ENCODE results near the gene TUNAR.

DNA sequence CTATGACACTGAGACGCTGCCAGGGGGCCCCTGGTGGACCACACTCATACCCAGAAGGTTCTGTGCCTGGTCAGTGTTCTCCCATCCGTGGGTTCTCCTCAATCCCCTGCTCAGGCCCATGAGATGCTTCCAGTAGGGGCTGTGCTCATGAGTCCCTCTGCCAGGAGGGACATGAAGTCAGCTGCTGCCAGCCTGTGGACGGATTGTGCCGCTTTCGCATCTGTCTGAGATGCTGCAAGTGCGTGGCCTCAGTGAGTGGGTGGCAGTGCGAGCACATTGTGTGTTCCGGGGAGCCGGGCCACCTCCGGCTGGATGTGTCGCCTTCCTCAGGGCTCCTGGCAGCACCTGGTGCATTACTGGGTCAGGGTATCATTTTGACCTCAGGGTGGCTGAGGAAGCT lies 15.5 kb downstream of the TUNAR start:
- TF ChIP-seq CREB1 (CRISPR knock-in tag; IDR thresholded peaks at IDR 0.05; ENCODE audit: low read depth) (no peak), EZH2phosphoT487 (IDR thresholded peaks at IDR 0.05; ENCODE audit: unreplicated experiment) (no peak), EZH2 (IDR thresholded peaks at IDR 0.05; ENCODE audit: low read depth, unreplicated experiment) (no peak)
- TF ChIP-seq, protein P1, sequence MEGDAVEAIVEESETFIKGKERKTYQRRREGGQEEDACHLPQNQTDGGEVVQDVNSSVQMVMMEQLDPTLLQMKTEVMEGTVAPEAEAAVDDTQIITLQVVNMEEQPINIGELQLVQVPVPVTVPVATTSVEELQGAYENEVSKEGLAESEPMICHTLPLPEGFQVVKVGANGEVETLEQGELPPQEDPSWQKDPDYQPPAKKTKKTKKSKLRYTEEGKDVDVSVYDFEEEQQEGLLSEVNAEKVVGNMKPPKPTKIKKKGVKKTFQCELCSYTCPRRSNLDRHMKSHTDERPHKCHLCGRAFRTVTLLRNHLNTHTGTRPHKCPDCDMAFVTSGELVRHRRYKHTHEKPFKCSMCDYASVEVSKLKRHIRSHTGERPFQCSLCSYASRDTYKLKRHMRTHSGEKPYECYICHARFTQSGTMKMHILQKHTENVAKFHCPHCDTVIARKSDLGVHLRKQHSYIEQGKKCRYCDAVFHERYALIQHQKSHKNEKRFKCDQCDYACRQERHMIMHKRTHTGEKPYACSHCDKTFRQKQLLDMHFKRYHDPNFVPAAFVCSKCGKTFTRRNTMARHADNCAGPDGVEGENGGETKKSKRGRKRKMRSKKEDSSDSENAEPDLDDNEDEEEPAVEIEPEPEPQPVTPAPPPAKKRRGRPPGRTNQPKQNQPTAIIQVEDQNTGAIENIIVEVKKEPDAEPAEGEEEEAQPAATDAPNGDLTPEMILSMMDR (conservative IDR thresholded peaks at IDR 0.05; ENCODE audit: low read depth in 2 of 2) = no peak
